ENCODE data around the gene GGTLC2.
A peak's percentile ranks its signal among the peaks of the same experiment; 100 is the strongest.
"Not testable (repeated sequence)": the region's sequence is repeated elsewhere in the genome, so short reads cannot be mapped to it uniquely, and the experiment has no call there.

The GGTLC2 gene

GRCh38 chr22:22636260-22636659 lies 8.2 kb upstream of the GGTLC2 start:
- H3K9me3 ChIP-seq (ENCODE audit: insufficient read depth, low read length); H3K27ac ChIP-seq (ENCODE audit: low read length); H3K4me3 ChIP-seq (ENCODE audit: low read length); H2AFZ ChIP-seq (ENCODE audit: low read depth, low read length); H3K79me2 ChIP-seq (ENCODE audit: low read length); H4K20me1 ChIP-seq (ENCODE audit: insufficient read depth, low read length); H3K4me2 ChIP-seq (ENCODE audit: low read length); H3K27me3 ChIP-seq (ENCODE audit: low read depth, low read length); H3K9ac ChIP-seq (ENCODE audit: low read length); H3K4me1 ChIP-seq (ENCODE audit: low read length); H3K36me3 ChIP-seq (replicated peaks; ENCODE audit: low read depth, low read length): not testable (repeated sequence)
- TF ChIP-seq CTCF (IDR thresholded peaks at IDR 0.05; ENCODE audit: low read depth, low read length): peak; percentile 26; the same call in 1 of the 2 replicates

GRCh38 chr22:22638313-22638712 lies 6.1 kb upstream of the GGTLC2 start:
- not testable (repeated sequence) for H3K4me2 ChIP-seq (ENCODE audit: low read length); H3K9ac ChIP-seq (ENCODE audit: low read length); H3K79me2 ChIP-seq (ENCODE audit: low read length); H3K27me3 ChIP-seq (ENCODE audit: low read depth, low read length); H3K4me1 ChIP-seq (ENCODE audit: low read length); H4K20me1 ChIP-seq (ENCODE audit: insufficient read depth, low read length); H3K9me3 ChIP-seq (ENCODE audit: insufficient read depth, low read length); H3K27ac ChIP-seq (ENCODE audit: low read length); H3K36me3 ChIP-seq (replicated peaks; ENCODE audit: low read depth, low read length); H3K4me3 ChIP-seq (ENCODE audit: low read length); H2AFZ ChIP-seq (ENCODE audit: low read depth, low read length)

GRCh38 chr22:22642255-22642654 lies 2.2 kb upstream of the GGTLC2 start:
- H3K9ac ChIP-seq (ENCODE audit: low read length); H3K4me2 ChIP-seq (ENCODE audit: low read length); H2AFZ ChIP-seq (ENCODE audit: low read depth, low read length); H3K4me1 ChIP-seq (ENCODE audit: low read length); H3K27ac ChIP-seq (ENCODE audit: low read length); H3K9me3 ChIP-seq (ENCODE audit: insufficient read depth, low read length); H3K79me2 ChIP-seq (ENCODE audit: low read length); H4K20me1 ChIP-seq (ENCODE audit: insufficient read depth, low read length); H3K36me3 ChIP-seq (replicated peaks; ENCODE audit: low read depth, low read length); H3K4me3 ChIP-seq (ENCODE audit: low read length); H3K27me3 ChIP-seq (ENCODE audit: low read depth, low read length): not testable (repeated sequence)

GRCh38 chr22:22645969-22646368 lies 1.6 kb downstream of the GGTLC2 start:
- H2AFZ ChIP-seq (ENCODE audit: low read depth, low read length); H3K9ac ChIP-seq (ENCODE audit: low read length); H3K79me2 ChIP-seq (ENCODE audit: low read length); H4K20me1 ChIP-seq (ENCODE audit: insufficient read depth, low read length); H3K4me3 ChIP-seq (ENCODE audit: low read length); H3K9me3 ChIP-seq (ENCODE audit: insufficient read depth, low read length); H3K4me2 ChIP-seq (ENCODE audit: low read length); H3K27ac ChIP-seq (ENCODE audit: low read length); H3K27me3 ChIP-seq (ENCODE audit: low read depth, low read length); H3K36me3 ChIP-seq (replicated peaks; ENCODE audit: low read depth, low read length); H3K4me1 ChIP-seq (ENCODE audit: low read length): not testable (repeated sequence)

- H3K27me3 ChIP-seq (ENCODE audit: low read depth, low read length); H2AFZ ChIP-seq (ENCODE audit: low read depth, low read length): not testable (repeated sequence)
Measured at GRCh38 chr22:22647952-22648351, 3.5 kb downstream of the GGTLC2 start.

GRCh38 chr22:22648863-22649536 lies 4.6 kb downstream of the GGTLC2 start:
- H3K79me2 ChIP-seq (ENCODE audit: low read length); H4K20me1 ChIP-seq (ENCODE audit: insufficient read depth, low read length); H3K27ac ChIP-seq (ENCODE audit: low read length); H3K36me3 ChIP-seq (replicated peaks; ENCODE audit: low read depth, low read length); H3K4me3 ChIP-seq (ENCODE audit: low read length); H3K9ac ChIP-seq (ENCODE audit: low read length); H3K4me2 ChIP-seq (ENCODE audit: low read length); H3K4me1 ChIP-seq (ENCODE audit: low read length); H2AFZ ChIP-seq (ENCODE audit: low read depth, low read length); H3K27me3 ChIP-seq (ENCODE audit: low read depth, low read length); H3K9me3 ChIP-seq (ENCODE audit: insufficient read depth, low read length): not testable (repeated sequence)

More at GRCh38 chr22:22647952-22648351, 3.5 kb downstream of the GGTLC2 start:
- H3K9ac ChIP-seq (ENCODE audit: low read length); H4K20me1 ChIP-seq (ENCODE audit: insufficient read depth, low read length); H3K36me3 ChIP-seq (replicated peaks; ENCODE audit: low read depth, low read length); H3K4me1 ChIP-seq (ENCODE audit: low read length); H3K4me3 ChIP-seq (ENCODE audit: low read length); H3K9me3 ChIP-seq (ENCODE audit: insufficient read depth, low read length); H3K79me2 ChIP-seq (ENCODE audit: low read length); H3K27ac ChIP-seq (ENCODE audit: low read length); H3K4me2 ChIP-seq (ENCODE audit: low read length): not testable (repeated sequence)

GRCh38 chr22:22649761-22650160 lies 5.3 kb downstream of the GGTLC2 start:
- H3K9ac ChIP-seq (ENCODE audit: low read length); H3K4me3 ChIP-seq (ENCODE audit: low read length); H3K79me2 ChIP-seq (ENCODE audit: low read length); H3K27me3 ChIP-seq (ENCODE audit: low read depth, low read length); H4K20me1 ChIP-seq (ENCODE audit: insufficient read depth, low read length); H3K4me2 ChIP-seq (ENCODE audit: low read length); H3K9me3 ChIP-seq (ENCODE audit: insufficient read depth, low read length); H3K36me3 ChIP-seq (replicated peaks; ENCODE audit: low read depth, low read length); H3K27ac ChIP-seq (ENCODE audit: low read length); H2AFZ ChIP-seq (ENCODE audit: low read depth, low read length); H3K4me1 ChIP-seq (ENCODE audit: low read length): not testable (repeated sequence)

- not testable (repeated sequence) for H3K27ac ChIP-seq (ENCODE audit: low read length); H4K20me1 ChIP-seq (ENCODE audit: insufficient read depth, low read length); H3K9me3 ChIP-seq (ENCODE audit: insufficient read depth, low read length); H3K4me2 ChIP-seq (ENCODE audit: low read length); H3K9ac ChIP-seq (ENCODE audit: low read length); H3K27me3 ChIP-seq (ENCODE audit: low read depth, low read length); H3K79me2 ChIP-seq (ENCODE audit: low read length); H2AFZ ChIP-seq (ENCODE audit: low read depth, low read length); H3K4me3 ChIP-seq (ENCODE audit: low read length); H3K4me1 ChIP-seq (ENCODE audit: low read length); H3K36me3 ChIP-seq (replicated peaks; ENCODE audit: low read depth, low read length)
Measured at GRCh38 chr22:22650398-22650797, 6.0 kb downstream of the GGTLC2 start.

- H3K36me3 ChIP-seq (replicated peaks; ENCODE audit: low read depth, low read length); H3K4me3 ChIP-seq (ENCODE audit: low read length); H3K4me1 ChIP-seq (ENCODE audit: low read length); H4K20me1 ChIP-seq (ENCODE audit: insufficient read depth, low read length); H2AFZ ChIP-seq (ENCODE audit: low read depth, low read length); H3K27me3 ChIP-seq (ENCODE audit: low read depth, low read length); H3K4me2 ChIP-seq (ENCODE audit: low read length); H3K27ac ChIP-seq (ENCODE audit: low read length); H3K9me3 ChIP-seq (ENCODE audit: insufficient read depth, low read length); H3K9ac ChIP-seq (ENCODE audit: low read length); H3K79me2 ChIP-seq (ENCODE audit: low read length): not testable (repeated sequence)
Measured at GRCh38 chr22:22650803-22651515, 6.5 kb downstream of the GGTLC2 start.
